ENCODE results near the gene DYNLT2B.
"Not testable (repeated sequence)": the region's sequence is repeated elsewhere in the genome, so short reads cannot be mapped to it uniquely, and the experiment has no call there.

Gene DYNLT2B

GRCh38 chr3:196268284-196269163 lies 49.5 kb downstream of the DYNLT2B start:
- DNase-seq = no peak

- DNase-seq = no peak
Observed at GRCh38 chr3:196263819-196264218, 54.2 kb downstream of the DYNLT2B start.

- DNase-seq = no peak
Observed at GRCh38 chr3:196260784-196261183, 57.3 kb downstream of the DYNLT2B start.

- no peak for DNase-seq
Observed at GRCh38 chr3:196255776-196256175, 62.3 kb downstream of the DYNLT2B start.

- DNase-seq = no peak
Observed at GRCh38 chr3:196254376-196255283, 63.4 kb downstream of the DYNLT2B start.

- DNase-seq = no peak
Observed at GRCh38 chr3:196251918-196252317, 66.1 kb downstream of the DYNLT2B start.

GRCh38 chr3:196246612-196247308 lies 71.3 kb downstream of the DYNLT2B start:
- DNase-seq = no peak

- DNase-seq = not testable (repeated sequence)
Observed at GRCh38 chr3:196244166-196244565, 73.9 kb downstream of the DYNLT2B start.

GRCh38 chr3:196241704-196242103 lies 76.3 kb downstream of the DYNLT2B start:
- no peak for DNase-seq
